HepG2 (cell line): Measurements from ENCODE around the gene EFNA2. TPM values are rescaled to one million over a fixed set of nuclear protein-coding genes. Genes with fewer than 3 reads are reported as not detected.

Experiments used
- ATF1 ChIP-seq: IDR thresholded peaks from 2 replicates; pipeline ENCODE4 v1.6.1; 2016; ENCODE audit warnings: mild to moderate bottlenecking, control low read depth
- CEBPB ChIP-seq: IDR thresholded peaks from 2 replicates; pipeline ENCODE4 v1.6.1; 2011; ENCODE audit warnings: low read depth, low read length, improper control_type of control experiment, borderline replicate concordance
- CEBPG ChIP-seq: IDR thresholded peaks from 2 replicates; pipeline ENCODE4 v1.6.1; 2016
- CREB1 ChIP-seq, 2 experiments: fragments of 450-650 bp in 1 of 2; IDR thresholded peaks; 2 replicates each; pipeline ENCODE4 v1.6.1; 2016 to 2017; ENCODE audit warnings: control low read depth in 1 of 2, mild to moderate bottlenecking in 1 of 2, missing compliant biosample characterization in 1 of 2, missing genetic modification characterization in 1 of 2
- ELF1 ChIP-seq: sonication (generic); formaldehyde crosslinking; IDR thresholded peaks from 2 replicates; pipeline ENCODE4 v1.4.0; 2020; ENCODE audit warnings: missing genetic modification reagents
- FOXK1 ChIP-seq: sonication (generic); formaldehyde crosslinking; IDR thresholded peaks from 2 replicates; pipeline ENCODE4 v1.4.0; 2020; ENCODE audit warnings: low read depth, missing genetic modification reagents, borderline replicate concordance
- FOXP1 ChIP-seq, 2 experiments: fragments of 450-650 bp in 1 of 2; IDR thresholded peaks; 2 replicates each; pipeline ENCODE4 v1.6.1; 2017 to 2018; ENCODE audit warnings: antibody characterized with exemption in 1 of 2
- HBP1 ChIP-seq: IDR thresholded peaks from 2 replicates; pipeline ENCODE4 v1.6.1; 2016; ENCODE audit warnings: low read depth, control low read depth
- HNF4A ChIP-seq: sonication (generic); formaldehyde crosslinking; IDR thresholded peaks from 2 replicates; pipeline ENCODE4 v1.4.0; 2020; ENCODE audit warnings: missing genetic modification reagents
- HNRNPH1 ChIP-seq: fragments of 200-400 bp; formaldehyde crosslinking; optimal IDR thresholded peaks from 2 replicates; pipeline ENCODE3; 2017; ENCODE audit warnings: mild to moderate bottlenecking, low read depth, low read length
- HNRNPL ChIP-seq: fragments of 200-400 bp; formaldehyde crosslinking; IDR thresholded peaks from 2 replicates; pipeline ENCODE4 v1.6.1; 2017; ENCODE audit warnings: mild to moderate bottlenecking, low read depth, low read length
- HNRNPLL ChIP-seq: fragments of 200-400 bp; formaldehyde crosslinking; IDR thresholded peaks from 2 replicates; pipeline ENCODE4 v1.6.1; 2017; ENCODE audit warnings: mild to moderate bottlenecking, low read depth, low read length; ENCODE audit not compliant: poor library complexity, severe bottlenecking
- KDM5B ChIP-seq: sonication (generic); formaldehyde crosslinking; IDR thresholded peaks from 2 replicates; pipeline ENCODE4 v1.4.0; 2020; ENCODE audit warnings: missing genetic modification reagents, mild to moderate bottlenecking, borderline replicate concordance
- KLF16 ChIP-seq, 2 experiments: sonication (generic) in 1 of 2; formaldehyde crosslinking in 1 of 2; IDR thresholded peaks; 2 replicates each; pipeline versions ENCODE4 v1.6.1 to v1.8.0; 2016 to 2023; ENCODE audit warnings: missing genetic modification reagents in 2 of 2, missing compliant biosample characterization in 1 of 2
- KMT2A ChIP-seq: sonication (generic); formaldehyde crosslinking; IDR thresholded peaks from 2 replicates; pipeline ENCODE4 v1.4.0; 2020; ENCODE audit warnings: missing genetic modification reagents
- KMT2B ChIP-seq: IDR thresholded peaks from 2 replicates; pipeline ENCODE4 v1.6.1; 2016; ENCODE audit warnings: missing genetic modification reagents, missing compliant biosample characterization
- MATR3 ChIP-seq: sonication (generic); formaldehyde crosslinking; IDR thresholded peaks from 2 replicates; pipeline ENCODE4 v1.4.0; 2020; ENCODE audit warnings: missing genetic modification reagents
- NONO ChIP-seq, 2 experiments: fragments of 450-650 bp in 1 of 2; sonication (generic) in 1 of 2; formaldehyde crosslinking in 1 of 2; IDR thresholded peaks in 1 of 2; conservative IDR thresholded peaks in 1 of 2; 2 replicates each; pipeline versions ENCODE4 v1.6.1 to v1.8.0; 2017 to 2022; ENCODE audit warnings: mild to moderate bottlenecking in 1 of 2, missing genetic modification reagents in 1 of 2, moderate library complexity in 1 of 2
- SETDB1 ChIP-seq: sonication (generic); formaldehyde crosslinking; IDR thresholded peaks from 2 replicates; pipeline ENCODE4 v1.5.1; 2020; ENCODE audit warnings: missing genetic modification reagents, mild to moderate bottlenecking, borderline replicate concordance
- SYNCRIP ChIP-seq: fragments of 200-400 bp; formaldehyde crosslinking; IDR thresholded peaks from 2 replicates; pipeline ENCODE4 v1.6.1; 2018; ENCODE audit warnings: mild to moderate bottlenecking, low read depth, low read length; ENCODE audit not compliant: insufficient read depth
- ZNF121 ChIP-seq: sonication (generic); formaldehyde crosslinking; IDR thresholded peaks from 2 replicates; pipeline ENCODE4 v1.5.0; 2020; ENCODE audit warnings: mild to moderate bottlenecking, missing genetic modification reagents
- ZNF136 ChIP-seq: sonication (generic); formaldehyde crosslinking; IDR thresholded peaks from 2 replicates; pipeline ENCODE4 v1.8.1; 2022; ENCODE audit warnings: low read depth, mild to moderate bottlenecking, moderate library complexity, missing genetic modification reagents
- ZNF343 ChIP-seq: sonication (generic); formaldehyde crosslinking; IDR thresholded peaks from 2 replicates; pipeline ENCODE4 v1.4.0; 2020; ENCODE audit warnings: mild to moderate bottlenecking, missing genetic modification reagents
- ZNF558 ChIP-seq: sonication (generic); formaldehyde crosslinking; IDR thresholded peaks from 2 replicates; pipeline ENCODE4 v1.9.0; 2022; ENCODE audit warnings: mild to moderate bottlenecking, missing genetic modification reagents, borderline replicate concordance
- polyA plus RNA-seq, 8 experiments: library from polyadenylated mRNA; depleted of rRNA in 3 of 8; stranded (reverse) in 7 of 8; unstranded in 1 of 8; fragments of >200 nt; fragmentation: Illumina TruSeq in 4 of 8; extraction: Trizol in 4 of 8; gene quantifications; 2 replicates each; pipeline versions ENCODE4 v1.2.1 to v1.2.3, GENCODE V29; 2011 to 2016; ENCODE audit warnings: low read depth in 4 of 8, missing spikeins in 1 of 8, mixed read lengths in 1 of 8; ENCODE audit not compliant: insufficient read depth in 1 of 8
- total RNA-seq, 5 experiments: library from RNA; depleted of rRNA; stranded (reverse); fragments of >200 nt; fragmentation: Illumina TruSeq; extraction: Trizol; gene quantifications; 2 replicates each; pipeline ENCODE4 v1.2.3, GENCODE V29; 2016; ENCODE audit warnings: low read depth in 1 of 5
- TF ChIP-seq, protein P1 (sequence below): sonication (generic); formaldehyde crosslinking; IDR thresholded peaks from 2 replicates; pipeline ENCODE4 v1.5.0; 2020; ENCODE audit warnings: missing genetic modification reagents, mild to moderate bottlenecking, borderline replicate concordance
- TF ChIP-seq, protein P2 (sequence below): sonication (generic); formaldehyde crosslinking; IDR thresholded peaks from 2 replicates; pipeline ENCODE4 v1.8.1; 2023; ENCODE audit warnings: missing genetic modification reagents, inconsistent platforms, borderline replicate concordance
- TF ChIP-seq, protein P3 (sequence below): IDR thresholded peaks from 2 replicates; pipeline ENCODE4 v1.6.1; 2016; ENCODE audit warnings: missing compliant biosample characterization, missing genetic modification reagents, borderline replicate concordance

EFNA2 gene
- total and polyA plus RNA-seq, 2 of the 13 experiments (the other 11 are each of a cell fraction or from before 2014, with no cell fraction given) = 6.0 to 9.9 TPM

- TF ChIP-seq HNRNPLL (peak; percentile 43), SYNCRIP (no peak), FOXK1 (CRISPR knock-in tag) (no peak; the same call in 1 of the 2 replicates), CEBPB (no peak), ELF1 (CRISPR knock-in tag) (no peak), HNRNPL (peak; percentile 70; the same call in 1 of the 2 replicates), ZNF136 (CRISPR knock-in tag) (no peak), KLF16 (CRISPR knock-in tag; IDR thresholded peaks at IDR 0.05) (no peak), HNRNPH1 (no peak), HNF4A (peak; percentile 86), ZNF558 (no peak), KMT2B (CRISPR knock-in tag) (no peak), KMT2A (CRISPR knock-in tag) (no peak), FOXP1 (IDR thresholded peaks at IDR 0.05) (no peak), FOXP1 (CRISPR knock-in tag; IDR thresholded peaks at IDR 0.05) (no peak), KDM5B (CRISPR knock-in tag) (no peak), CREB1 (IDR thresholded peaks at IDR 0.05) (no peak), CREB1 (CRISPR knock-in tag; IDR thresholded peaks at IDR 0.05) (no peak), ZNF343 (CRISPR knock-in tag) (no peak), ATF1 (CRISPR knock-in tag) (no peak), MATR3 (CRISPR knock-in tag) (no peak), HBP1 (CRISPR knock-in tag) (no peak), NONO (IDR thresholded peaks at IDR 0.05) (no peak), NONO (CRISPR knock-in tag; conservative IDR thresholded peaks at IDR 0.05) (peak; percentile 77), ZNF121 (no peak; the same call in 1 of the 2 replicates), CEBPG (CRISPR knock-in tag) (no peak), SETDB1 (no peak)
- TF ChIP-seq, protein P1, sequence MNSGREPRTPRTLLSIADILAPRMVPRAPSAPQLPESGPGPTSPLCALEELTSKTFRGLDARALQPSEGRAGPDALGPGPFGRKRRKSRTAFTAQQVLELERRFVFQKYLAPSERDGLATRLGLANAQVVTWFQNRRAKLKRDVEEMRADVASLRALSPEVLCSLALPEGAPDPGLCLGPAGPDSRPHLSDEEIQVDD (CRISPR knock-in tag) = no peak
- TF ChIP-seq, protein P2, sequence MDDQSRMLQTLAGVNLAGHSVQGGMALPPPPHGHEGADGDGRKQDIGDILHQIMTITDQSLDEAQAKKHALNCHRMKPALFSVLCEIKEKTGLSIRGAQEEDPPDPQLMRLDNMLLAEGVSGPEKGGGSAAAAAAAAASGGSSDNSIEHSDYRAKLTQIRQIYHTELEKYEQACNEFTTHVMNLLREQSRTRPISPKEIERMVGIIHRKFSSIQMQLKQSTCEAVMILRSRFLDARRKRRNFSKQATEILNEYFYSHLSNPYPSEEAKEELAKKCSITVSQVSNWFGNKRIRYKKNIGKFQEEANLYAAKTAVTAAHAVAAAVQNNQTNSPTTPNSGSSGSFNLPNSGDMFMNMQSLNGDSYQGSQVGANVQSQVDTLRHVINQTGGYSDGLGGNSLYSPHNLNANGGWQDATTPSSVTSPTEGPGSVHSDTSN = no peak
- TF ChIP-seq, protein P3, sequence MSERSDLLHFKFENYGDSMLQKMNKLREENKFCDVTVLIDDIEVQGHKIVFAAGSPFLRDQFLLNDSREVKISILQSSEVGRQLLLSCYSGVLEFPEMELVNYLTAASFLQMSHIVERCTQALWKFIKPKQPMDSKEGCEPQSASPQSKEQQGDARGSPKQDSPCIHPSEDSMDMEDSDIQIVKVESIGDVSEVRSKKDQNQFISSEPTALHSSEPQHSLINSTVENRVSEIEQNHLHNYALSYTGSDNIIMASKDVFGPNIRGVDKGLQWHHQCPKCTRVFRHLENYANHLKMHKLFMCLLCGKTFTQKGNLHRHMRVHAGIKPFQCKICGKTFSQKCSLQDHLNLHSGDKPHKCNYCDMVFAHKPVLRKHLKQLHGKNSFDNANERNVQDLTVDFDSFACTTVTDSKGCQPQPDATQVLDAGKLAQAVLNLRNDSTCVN (CRISPR knock-in tag) = peak; percentile 98
These were observed 2.3 kb upstream of the EFNA2 start (continued) for GRCh38 chr19:1283207-1283916.
